ENCODE measurements around the gene GRIA3.

GRCh38 chrX:123320622-123321021 lies 136.5 kb downstream of the GRIA3 start:
- TF ChIP-seq POLR2A (IDR thresholded peaks at IDR 0.05) (no peak), CTCF (IDR thresholded peaks at IDR 0.05) (no peak), EP300 (IDR thresholded peaks at IDR 0.05) (no peak)
